Keratinocyte (primary cell): ENCODE data around the gene LPGAT1.

ENCODE experiments used
- CTCF ChIP-seq, 3 experiments: IDR thresholded peaks in 1 of 3; conservative IDR thresholded peaks in 1 of 3; optimal IDR thresholded peaks in 1 of 3; 2 replicates in 2 of 3; 3 replicates in 1 of 3; pipeline versions ENCODE3 to v1.5.1; 2011; ENCODE audit warnings: low read length in 3 of 3, mild to moderate bottlenecking in 3 of 3, moderate library complexity in 2 of 3, control low read depth in 1 of 3, inconsistent platforms in 1 of 3; ENCODE audit not compliant: insufficient read depth in 2 of 3; ENCODE audit errors: extremely low read depth in 1 of 3
- EZH2 ChIP-seq: IDR thresholded peaks from one replicate; pipeline ENCODE4 v1.6.1; 2012; ENCODE audit warnings: inconsistent platforms, mild to moderate bottlenecking, low read length, moderate library complexity

GRCh38 chr1:211724687-211725196, 105.8 kb downstream of the LPGAT1 start:
- TF ChIP-seq CTCF (optimal IDR thresholded peaks at IDR 0.05 in 1 of 3, IDR thresholded peaks at IDR 0.05 in 1 of 3, conservative IDR thresholded peaks at IDR 0.05 in 1 of 3; ENCODE audit: extremely low read depth in 1 of 3, insufficient read depth in 2 of 3, low read length in 3 of 3) (no peak), EZH2 (no peak)
